Adrenal gland (tissue), 5 donors: ENCODE data around the gene IGFBP5.

Experiments used
- CTCF ChIP-seq, 6 experiments: fragments of 450-650 bp in 4 of 6; fragments of 200-600 bp in 2 of 6; sonication (generic) in 1 of 6; IDR thresholded peaks; 1 replicate in 5 of 6; 2 replicates in 1 of 6; pipeline versions ENCODE4 v1.5.1 to v1.8.0; 2016 to 2021; ENCODE audit warnings: antibody characterized with exemption in 6 of 6, mild to moderate bottlenecking in 2 of 6, moderate library complexity in 1 of 6
- POLR2A ChIP-seq, 2 donors: fragments of 450-650 bp; IDR thresholded peaks; one replicate each; pipeline ENCODE4 v1.6.1; 2017; ENCODE audit warnings: antibody characterized with exemption in 2 of 2, mild to moderate bottlenecking in 2 of 2, moderate library complexity in 1 of 2
- donor health status: DM: no; HTN: no; CAD: no.

- TF ChIP-seq CTCF (IDR thresholded peaks at IDR 0.05) (no peak), POLR2A (IDR thresholded peaks at IDR 0.05) (no peak)
Observed at GRCh38 chr2:216659276-216659675, 36.1 kb downstream of the IGFBP5 start.
